GM23338 (cell line): Measurements from ENCODE around the gene NPAS2.

ENCODE experiments used
- CREB1 ChIP-seq: fragments of 250-450 bp; sonication (Bioruptor Pico); IDR thresholded peaks from 2 replicates; pipeline ENCODE4 v1.5.0; 2020; ENCODE audit warnings: low read depth, mild to moderate bottlenecking, moderate library complexity
- EZH2 ChIP-seq: fragments of 200-600 bp; sonication (generic); IDR thresholded peaks from one replicate; pipeline ENCODE4 v1.8.0; 2017; ENCODE audit warnings: antibody characterized with exemption, mild to moderate bottlenecking, low read depth; ENCODE audit not compliant: unreplicated experiment
- EZH2phosphoT487 ChIP-seq: fragments of 200-600 bp; sonication (generic); IDR thresholded peaks from one replicate; pipeline ENCODE4 v1.8.1; 2018; ENCODE audit warnings: antibody characterized with exemption; ENCODE audit not compliant: unreplicated experiment
- JUNB ChIP-seq: IDR thresholded peaks from one replicate; pipeline ENCODE4 v1.6.1; 2016; ENCODE audit warnings: antibody characterized with exemption; ENCODE audit not compliant: unreplicated experiment
- NANOG ChIP-seq: IDR thresholded peaks from 2 replicates; pipeline ENCODE4 v1.6.1; 2016; ENCODE audit warnings: antibody characterized with exemption, borderline replicate concordance
- POLR2AphosphoS5 ChIP-seq: IDR thresholded peaks from 2 replicates; pipeline ENCODE4 v1.6.1; 2016; ENCODE audit warnings: antibody characterized with exemption, low read depth
- ZNF114 ChIP-seq: fragments of 250-450 bp; sonication (Bioruptor Pico); IDR thresholded peaks from 2 replicates; pipeline ENCODE4 v1.5.0; 2020; ENCODE audit warnings: mild to moderate bottlenecking, moderate library complexity
- ZNF331 ChIP-seq: fragments of 250-450 bp; sonication (Bioruptor Pico); IDR thresholded peaks from 2 replicates; pipeline ENCODE4 v1.5.0; 2020; ENCODE audit warnings: low read depth, mild to moderate bottlenecking, moderate library complexity
- TF ChIP-seq, protein P1 (sequence below), 2 experiments: fragments of 200-600 bp in 1 of 2; sonication (generic) in 1 of 2; conservative IDR thresholded peaks; 2 replicates each; pipeline versions ENCODE4 v1.5.1 to v1.6.1; 2016 to 2017; ENCODE audit warnings: antibody characterized with exemption in 2 of 2, low read depth in 2 of 2, mild to moderate bottlenecking in 2 of 2, moderate library complexity in 1 of 2
- TF ChIP-seq, protein P2 (sequence below): IDR thresholded peaks from one replicate; pipeline ENCODE4 v1.6.1; 2018; ENCODE audit warnings: antibody characterized with exemption; ENCODE audit not compliant: unreplicated experiment
- TF ChIP-seq, protein P3 (sequence below): IDR thresholded peaks from 2 replicates; pipeline ENCODE4 v1.6.1; 2016; ENCODE audit warnings: antibody characterized with exemption
- TF ChIP-seq, protein P4 (sequence below): fragments of 250-450 bp; sonication (Bioruptor Pico); IDR thresholded peaks from 2 replicates; pipeline ENCODE4 v1.5.0; 2020; ENCODE audit warnings: mild to moderate bottlenecking, moderate library complexity

DNA sequence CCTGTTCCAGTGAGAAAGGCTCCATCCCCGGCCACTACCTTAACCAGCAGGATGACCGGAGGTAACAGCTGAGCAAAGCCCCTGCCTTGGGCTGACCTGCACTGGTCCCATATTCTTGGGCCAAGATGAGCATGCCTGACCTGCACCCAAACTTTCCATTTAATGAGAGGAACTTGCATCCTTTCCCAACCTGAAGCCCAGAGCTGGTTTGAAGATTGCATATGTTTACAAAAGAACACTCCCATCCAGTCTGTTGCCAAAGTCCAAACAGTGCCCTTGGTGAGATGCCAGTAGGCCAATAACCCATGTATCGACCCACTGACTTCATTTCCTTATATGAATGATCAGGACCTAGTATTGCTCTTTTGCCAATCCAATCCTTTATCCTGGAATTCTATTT lies 5.5 kb upstream of the NPAS2 start:
- TF ChIP-seq, protein P1, sequence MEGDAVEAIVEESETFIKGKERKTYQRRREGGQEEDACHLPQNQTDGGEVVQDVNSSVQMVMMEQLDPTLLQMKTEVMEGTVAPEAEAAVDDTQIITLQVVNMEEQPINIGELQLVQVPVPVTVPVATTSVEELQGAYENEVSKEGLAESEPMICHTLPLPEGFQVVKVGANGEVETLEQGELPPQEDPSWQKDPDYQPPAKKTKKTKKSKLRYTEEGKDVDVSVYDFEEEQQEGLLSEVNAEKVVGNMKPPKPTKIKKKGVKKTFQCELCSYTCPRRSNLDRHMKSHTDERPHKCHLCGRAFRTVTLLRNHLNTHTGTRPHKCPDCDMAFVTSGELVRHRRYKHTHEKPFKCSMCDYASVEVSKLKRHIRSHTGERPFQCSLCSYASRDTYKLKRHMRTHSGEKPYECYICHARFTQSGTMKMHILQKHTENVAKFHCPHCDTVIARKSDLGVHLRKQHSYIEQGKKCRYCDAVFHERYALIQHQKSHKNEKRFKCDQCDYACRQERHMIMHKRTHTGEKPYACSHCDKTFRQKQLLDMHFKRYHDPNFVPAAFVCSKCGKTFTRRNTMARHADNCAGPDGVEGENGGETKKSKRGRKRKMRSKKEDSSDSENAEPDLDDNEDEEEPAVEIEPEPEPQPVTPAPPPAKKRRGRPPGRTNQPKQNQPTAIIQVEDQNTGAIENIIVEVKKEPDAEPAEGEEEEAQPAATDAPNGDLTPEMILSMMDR (conservative IDR thresholded peaks at IDR 0.05; ENCODE audit: low read depth in 2 of 2): no peak
- TF ChIP-seq CREB1 (CRISPR knock-in tag) (no peak), POLR2AphosphoS5 (no peak), EZH2phosphoT487 (no peak), EZH2 (no peak), JUNB (no peak), NANOG (no peak), ZNF331 (no peak), ZNF114 (CRISPR knock-in tag) (no peak)
- TF ChIP-seq, protein P2, sequence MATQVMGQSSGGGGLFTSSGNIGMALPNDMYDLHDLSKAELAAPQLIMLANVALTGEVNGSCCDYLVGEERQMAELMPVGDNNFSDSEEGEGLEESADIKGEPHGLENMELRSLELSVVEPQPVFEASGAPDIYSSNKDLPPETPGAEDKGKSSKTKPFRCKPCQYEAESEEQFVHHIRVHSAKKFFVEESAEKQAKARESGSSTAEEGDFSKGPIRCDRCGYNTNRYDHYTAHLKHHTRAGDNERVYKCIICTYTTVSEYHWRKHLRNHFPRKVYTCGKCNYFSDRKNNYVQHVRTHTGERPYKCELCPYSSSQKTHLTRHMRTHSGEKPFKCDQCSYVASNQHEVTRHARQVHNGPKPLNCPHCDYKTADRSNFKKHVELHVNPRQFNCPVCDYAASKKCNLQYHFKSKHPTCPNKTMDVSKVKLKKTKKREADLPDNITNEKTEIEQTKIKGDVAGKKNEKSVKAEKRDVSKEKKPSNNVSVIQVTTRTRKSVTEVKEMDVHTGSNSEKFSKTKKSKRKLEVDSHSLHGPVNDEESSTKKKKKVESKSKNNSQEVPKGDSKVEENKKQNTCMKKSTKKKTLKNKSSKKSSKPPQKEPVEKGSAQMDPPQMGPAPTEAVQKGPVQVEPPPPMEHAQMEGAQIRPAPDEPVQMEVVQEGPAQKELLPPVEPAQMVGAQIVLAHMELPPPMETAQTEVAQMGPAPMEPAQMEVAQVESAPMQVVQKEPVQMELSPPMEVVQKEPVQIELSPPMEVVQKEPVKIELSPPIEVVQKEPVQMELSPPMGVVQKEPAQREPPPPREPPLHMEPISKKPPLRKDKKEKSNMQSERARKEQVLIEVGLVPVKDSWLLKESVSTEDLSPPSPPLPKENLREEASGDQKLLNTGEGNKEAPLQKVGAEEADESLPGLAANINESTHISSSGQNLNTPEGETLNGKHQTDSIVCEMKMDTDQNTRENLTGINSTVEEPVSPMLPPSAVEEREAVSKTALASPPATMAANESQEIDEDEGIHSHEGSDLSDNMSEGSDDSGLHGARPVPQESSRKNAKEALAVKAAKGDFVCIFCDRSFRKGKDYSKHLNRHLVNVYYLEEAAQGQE: no peak
- TF ChIP-seq, protein P3, sequence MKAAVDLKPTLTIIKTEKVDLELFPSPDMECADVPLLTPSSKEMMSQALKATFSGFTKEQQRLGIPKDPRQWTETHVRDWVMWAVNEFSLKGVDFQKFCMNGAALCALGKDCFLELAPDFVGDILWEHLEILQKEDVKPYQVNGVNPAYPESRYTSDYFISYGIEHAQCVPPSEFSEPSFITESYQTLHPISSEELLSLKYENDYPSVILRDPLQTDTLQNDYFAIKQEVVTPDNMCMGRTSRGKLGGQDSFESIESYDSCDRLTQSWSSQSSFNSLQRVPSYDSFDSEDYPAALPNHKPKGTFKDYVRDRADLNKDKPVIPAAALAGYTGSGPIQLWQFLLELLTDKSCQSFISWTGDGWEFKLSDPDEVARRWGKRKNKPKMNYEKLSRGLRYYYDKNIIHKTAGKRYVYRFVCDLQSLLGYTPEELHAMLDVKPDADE: no peak
- TF ChIP-seq, protein P4, sequence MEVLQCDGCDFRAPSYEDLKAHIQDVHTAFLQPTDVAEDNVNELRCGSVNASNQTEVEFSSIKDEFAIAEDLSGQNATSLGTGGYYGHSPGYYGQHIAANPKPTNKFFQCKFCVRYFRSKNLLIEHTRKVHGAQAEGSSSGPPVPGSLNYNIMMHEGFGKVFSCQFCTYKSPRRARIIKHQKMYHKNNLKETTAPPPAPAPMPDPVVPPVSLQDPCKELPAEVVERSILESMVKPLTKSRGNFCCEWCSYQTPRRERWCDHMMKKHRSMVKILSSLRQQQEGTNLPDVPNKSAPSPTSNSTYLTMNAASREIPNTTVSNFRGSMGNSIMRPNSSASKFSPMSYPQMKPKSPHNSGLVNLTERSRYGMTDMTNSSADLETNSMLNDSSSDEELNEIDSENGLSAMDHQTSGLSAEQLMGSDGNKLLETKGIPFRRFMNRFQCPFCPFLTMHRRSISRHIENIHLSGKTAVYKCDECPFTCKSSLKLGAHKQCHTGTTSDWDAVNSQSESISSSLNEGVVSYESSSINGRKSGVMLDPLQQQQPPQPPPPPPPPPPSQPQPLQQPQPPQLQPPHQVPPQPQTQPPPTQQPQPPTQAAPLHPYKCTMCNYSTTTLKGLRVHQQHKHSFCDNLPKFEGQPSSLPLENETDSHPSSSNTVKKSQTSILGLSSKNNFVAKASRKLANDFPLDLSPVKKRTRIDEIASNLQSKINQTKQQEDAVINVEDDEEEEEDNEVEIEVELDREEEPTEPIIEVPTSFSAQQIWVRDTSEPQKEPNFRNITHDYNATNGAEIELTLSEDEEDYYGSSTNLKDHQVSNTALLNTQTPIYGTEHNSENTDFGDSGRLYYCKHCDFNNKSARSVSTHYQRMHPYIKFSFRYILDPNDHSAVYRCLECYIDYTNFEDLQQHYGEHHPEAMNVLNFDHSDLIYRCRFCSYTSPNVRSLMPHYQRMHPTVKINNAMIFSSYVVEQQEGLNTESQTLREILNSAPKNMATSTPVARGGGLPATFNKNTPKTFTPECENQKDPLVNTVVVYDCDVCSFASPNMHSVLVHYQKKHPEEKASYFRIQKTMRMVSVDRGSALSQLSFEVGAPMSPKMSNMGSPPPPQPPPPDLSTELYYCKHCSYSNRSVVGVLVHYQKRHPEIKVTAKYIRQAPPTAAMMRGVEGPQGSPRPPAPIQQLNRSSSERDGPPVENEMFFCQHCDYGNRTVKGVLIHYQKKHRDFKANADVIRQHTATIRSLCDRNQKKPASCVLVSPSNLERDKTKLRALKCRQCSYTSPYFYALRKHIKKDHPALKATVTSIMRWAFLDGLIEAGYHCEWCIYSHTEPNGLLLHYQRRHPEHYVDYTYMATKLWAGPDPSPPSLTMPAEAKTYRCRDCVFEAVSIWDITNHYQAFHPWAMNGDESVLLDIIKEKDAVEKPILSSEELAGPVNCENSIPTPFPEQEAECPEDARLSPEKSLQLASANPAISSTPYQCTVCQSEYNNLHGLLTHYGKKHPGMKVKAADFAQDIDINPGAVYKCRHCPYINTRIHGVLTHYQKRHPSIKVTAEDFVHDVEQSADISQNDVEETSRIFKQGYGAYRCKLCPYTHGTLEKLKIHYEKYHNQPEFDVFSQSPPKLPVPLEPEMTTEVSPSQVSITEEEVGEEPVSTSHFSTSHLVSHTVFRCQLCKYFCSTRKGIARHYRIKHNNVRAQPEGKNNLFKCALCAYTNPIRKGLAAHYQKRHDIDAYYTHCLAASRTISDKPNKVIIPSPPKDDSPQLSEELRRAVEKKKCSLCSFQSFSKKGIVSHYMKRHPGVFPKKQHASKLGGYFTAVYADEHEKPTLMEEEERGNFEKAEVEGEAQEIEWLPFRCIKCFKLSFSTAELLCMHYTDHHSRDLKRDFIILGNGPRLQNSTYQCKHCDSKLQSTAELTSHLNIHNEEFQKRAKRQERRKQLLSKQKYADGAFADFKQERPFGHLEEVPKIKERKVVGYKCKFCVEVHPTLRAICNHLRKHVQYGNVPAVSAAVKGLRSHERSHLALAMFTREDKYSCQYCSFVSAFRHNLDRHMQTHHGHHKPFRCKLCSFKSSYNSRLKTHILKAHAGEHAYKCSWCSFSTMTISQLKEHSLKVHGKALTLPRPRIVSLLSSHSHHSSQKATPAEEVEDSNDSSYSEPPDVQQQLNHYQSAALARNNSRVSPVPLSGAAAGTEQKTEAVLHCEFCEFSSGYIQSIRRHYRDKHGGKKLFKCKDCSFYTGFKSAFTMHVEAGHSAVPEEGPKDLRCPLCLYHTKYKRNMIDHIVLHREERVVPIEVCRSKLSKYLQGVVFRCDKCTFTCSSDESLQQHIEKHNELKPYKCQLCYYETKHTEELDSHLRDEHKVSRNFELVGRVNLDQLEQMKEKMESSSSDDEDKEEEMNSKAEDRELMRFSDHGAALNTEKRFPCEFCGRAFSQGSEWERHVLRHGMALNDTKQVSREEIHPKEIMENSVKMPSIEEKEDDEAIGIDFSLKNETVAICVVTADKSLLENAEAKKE (CRISPR knock-in tag): no peak
